ENCODE measurements around the gene DISC1. TPM values are rescaled to one million over a fixed set of nuclear protein-coding genes. Genes with fewer than 3 reads are reported as not detected.

DISC1 gene
- total RNA-seq, 1 experiment from 2014 or later, result 13.5 TPM

DNA sequence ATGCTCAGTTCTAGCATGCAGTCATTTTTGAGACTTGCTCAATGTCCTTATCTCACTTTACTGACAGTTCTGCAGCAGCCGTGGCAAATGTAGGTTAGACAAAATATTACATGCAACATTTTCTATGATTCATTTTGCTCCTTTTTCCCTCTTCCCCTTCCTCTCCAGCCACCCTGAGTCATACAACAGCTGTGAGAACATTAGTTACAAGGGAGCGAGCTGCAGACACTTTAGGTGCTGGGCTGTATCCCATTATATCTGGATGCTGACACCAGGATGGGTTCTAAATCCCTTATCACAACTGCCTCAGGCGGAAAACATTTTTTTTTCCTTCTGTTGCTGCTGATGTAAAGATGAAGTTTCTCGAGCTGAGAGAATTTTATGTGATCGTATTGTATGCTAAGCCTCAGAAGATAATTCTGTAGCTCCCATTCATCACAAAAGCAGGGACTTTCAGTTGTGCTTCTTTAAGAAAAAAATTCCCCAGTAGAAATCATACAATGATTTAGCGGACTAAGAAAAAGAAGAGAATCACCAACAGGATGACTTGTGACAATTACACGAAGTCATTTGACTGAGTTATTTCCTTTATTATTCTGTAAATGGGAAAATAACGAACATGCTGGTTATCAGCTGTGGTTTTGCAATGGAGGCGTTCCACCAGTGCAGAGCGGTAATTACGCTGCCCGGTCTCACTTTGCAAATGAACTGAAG is 345.0 kb downstream of the DISC1 start:
- no peak overlapping the region for H3K4me3 Mint-ChIP-seq (ENCODE audit: unreplicated experiment)
- ChIA-PET CTCF (no interaction called here), POLR2A (no interaction called here)
- H3K9me3 Mint-ChIP-seq (ENCODE audit: unreplicated experiment), result peaks cover 3% of the 10 kb centered on the region
- no peaks in the 10 kb centered on the region for H3K27me3 ChIP-seq (replicated peaks; ENCODE audit: control insufficient read depth, insufficient read depth, low read length)
- no peaks in the 10 kb centered on the region for H3K27me3 Mint-ChIP-seq (ENCODE audit: insufficient read depth, unreplicated experiment)
- H3K4me1 ChIP-seq, result no peaks in the 10 kb centered on the region
- intact Hi-C loops (cut with micrococcal nuclease; ENCODE audit: unreplicated experiment), result no loop called here
- no peaks in the 10 kb centered on the region for H3K36me3 ChIP-seq (ENCODE audit: control insufficient read depth, insufficient read depth, low read length)
- no peaks in the 10 kb centered on the region for H3K36me3 Mint-ChIP-seq (ENCODE audit: insufficient read depth, unreplicated experiment)
- no peaks in the 10 kb centered on the region for H3K9me3 ChIP-seq
- TF ChIP-seq, protein P1, sequence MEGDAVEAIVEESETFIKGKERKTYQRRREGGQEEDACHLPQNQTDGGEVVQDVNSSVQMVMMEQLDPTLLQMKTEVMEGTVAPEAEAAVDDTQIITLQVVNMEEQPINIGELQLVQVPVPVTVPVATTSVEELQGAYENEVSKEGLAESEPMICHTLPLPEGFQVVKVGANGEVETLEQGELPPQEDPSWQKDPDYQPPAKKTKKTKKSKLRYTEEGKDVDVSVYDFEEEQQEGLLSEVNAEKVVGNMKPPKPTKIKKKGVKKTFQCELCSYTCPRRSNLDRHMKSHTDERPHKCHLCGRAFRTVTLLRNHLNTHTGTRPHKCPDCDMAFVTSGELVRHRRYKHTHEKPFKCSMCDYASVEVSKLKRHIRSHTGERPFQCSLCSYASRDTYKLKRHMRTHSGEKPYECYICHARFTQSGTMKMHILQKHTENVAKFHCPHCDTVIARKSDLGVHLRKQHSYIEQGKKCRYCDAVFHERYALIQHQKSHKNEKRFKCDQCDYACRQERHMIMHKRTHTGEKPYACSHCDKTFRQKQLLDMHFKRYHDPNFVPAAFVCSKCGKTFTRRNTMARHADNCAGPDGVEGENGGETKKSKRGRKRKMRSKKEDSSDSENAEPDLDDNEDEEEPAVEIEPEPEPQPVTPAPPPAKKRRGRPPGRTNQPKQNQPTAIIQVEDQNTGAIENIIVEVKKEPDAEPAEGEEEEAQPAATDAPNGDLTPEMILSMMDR (IDR thresholded peaks at IDR 0.05; ENCODE audit: insufficient read depth in 1 of 2, low read depth in 1 of 2, low read length in 1 of 2, severe bottlenecking in 1 of 2, unreplicated experiment in 1 of 2), result no peak
- H3K4me1 Mint-ChIP-seq (ENCODE audit: low read depth, unreplicated experiment), result no peaks in the 10 kb centered on the region
- no peak overlapping the region for H3K4me3 ChIP-seq (ENCODE audit: low read depth, low read length)
- H3K27ac Mint-ChIP-seq (ENCODE audit: unreplicated experiment), result no peak overlapping the region
- DNase-seq, result no peak
- no TSS peak for BruUV-seq (replicated peaks)

DNA sequence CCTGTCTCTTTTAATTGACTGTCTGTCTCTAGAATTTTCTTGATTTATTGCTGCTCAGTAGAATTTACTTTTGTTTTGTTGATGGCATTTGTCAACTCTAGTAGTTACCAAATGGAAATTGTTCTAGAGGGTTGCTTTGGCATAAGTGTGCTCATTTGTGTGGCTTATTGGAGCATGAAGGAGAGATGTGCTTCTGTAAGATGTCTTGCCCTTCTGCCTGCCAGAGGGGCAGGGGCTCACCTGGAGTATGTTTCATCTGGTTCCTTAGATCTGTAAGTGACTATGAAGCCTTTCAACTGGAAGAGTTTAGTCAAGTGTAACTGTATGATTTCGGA is 345.5 kb downstream of the DISC1 start:
- Histone ChIP-seq H3K4me1 (no peaks in the 10 kb centered on the region), H3K9me3 (no peaks in the 10 kb centered on the region), H3K4me3 (ENCODE audit: low read depth, low read length) (no peak overlapping the region), H3K27me3 (replicated peaks; ENCODE audit: control insufficient read depth, insufficient read depth, low read length) (no peaks in the 10 kb centered on the region), H3K36me3 (ENCODE audit: control insufficient read depth, insufficient read depth, low read length) (no peaks in the 10 kb centered on the region)
- no peak for DNase-seq
- ChIA-PET CTCF (no interaction called here), POLR2A (no interaction called here)
- Mint-ChIP-seq H3K27ac (ENCODE audit: unreplicated experiment) (no peak overlapping the region), H3K4me1 (ENCODE audit: low read depth, unreplicated experiment) (no peaks in the 10 kb centered on the region), H3K4me3 (ENCODE audit: unreplicated experiment) (no peak overlapping the region), H3K27me3 (ENCODE audit: insufficient read depth, unreplicated experiment) (no peaks in the 10 kb centered on the region), H3K36me3 (ENCODE audit: insufficient read depth, unreplicated experiment) (no peaks in the 10 kb centered on the region), H3K9me3 (ENCODE audit: unreplicated experiment) (peaks cover 8% of the 10 kb centered on the region)
- intact Hi-C loops (cut with micrococcal nuclease; ENCODE audit: unreplicated experiment), result no loop called here
- BruUV-seq (replicated peaks), result no TSS peak
- TF ChIP-seq, protein P1 (IDR thresholded peaks at IDR 0.05; ENCODE audit: insufficient read depth in 1 of 2, low read depth in 1 of 2, low read length in 1 of 2, severe bottlenecking in 1 of 2, unreplicated experiment in 1 of 2), result no peak

DNA sequence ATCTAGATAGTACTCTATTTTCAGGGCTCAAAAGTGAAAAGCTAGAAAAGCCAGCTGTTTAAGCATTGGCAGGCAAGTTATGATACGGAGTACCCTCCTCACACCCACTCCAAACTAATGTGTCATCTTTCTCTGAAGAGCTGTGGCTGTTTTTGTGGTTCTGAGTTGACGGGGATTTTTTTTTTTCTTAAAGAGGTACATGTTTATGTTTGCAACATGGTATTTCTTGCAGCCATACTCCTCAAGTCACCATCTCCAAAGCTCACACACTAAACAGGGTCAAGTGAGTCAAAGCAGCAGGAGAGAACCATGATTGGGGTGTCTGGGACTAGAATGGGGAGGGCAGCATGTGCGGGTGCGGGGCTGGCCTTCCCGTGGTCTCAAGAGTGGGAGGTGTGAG is 347.2 kb downstream of the DISC1 start:
- Histone ChIP-seq H3K9me3 (no peaks in the 10 kb centered on the region), H3K4me3 (ENCODE audit: low read depth, low read length) (no peak overlapping the region), H3K36me3 (ENCODE audit: control insufficient read depth, insufficient read depth, low read length) (no peaks in the 10 kb centered on the region), H3K27me3 (replicated peaks; ENCODE audit: control insufficient read depth, insufficient read depth, low read length) (no peaks in the 10 kb centered on the region), H3K4me1 (no peaks in the 10 kb centered on the region)
- ChIA-PET POLR2A (no interaction called here), CTCF (interaction anchor here (0.6 kb wide), 1 partner anchor 583 kb away, joined by 5 read pairs; no protein-coding TSS in a partner anchor)
- no peak overlapping the region for H3K27ac Mint-ChIP-seq (ENCODE audit: unreplicated experiment)
- BruUV-seq (replicated peaks), result no TSS peak
- no peaks in the 10 kb centered on the region for H3K4me1 Mint-ChIP-seq (ENCODE audit: low read depth, unreplicated experiment)
- intact Hi-C loops (cut with micrococcal nuclease; ENCODE audit: unreplicated experiment), result no loop called here
- no peak overlapping the region for H3K4me3 Mint-ChIP-seq (ENCODE audit: unreplicated experiment)
- TF ChIP-seq, protein P1 (IDR thresholded peaks at IDR 0.05; ENCODE audit: insufficient read depth in 1 of 2, low read depth in 1 of 2, low read length in 1 of 2, severe bottlenecking in 1 of 2, unreplicated experiment in 1 of 2), result no peak
- DNase-seq, result no peak
- no peaks in the 10 kb centered on the region for H3K27me3 Mint-ChIP-seq (ENCODE audit: insufficient read depth, unreplicated experiment)
- no peaks in the 10 kb centered on the region for H3K36me3 Mint-ChIP-seq (ENCODE audit: insufficient read depth, unreplicated experiment)
- H3K9me3 Mint-ChIP-seq (ENCODE audit: unreplicated experiment), result peaks cover 16% of the 10 kb centered on the region

Measured in Caco-2 (cell line).